Hepatocyte (in vitro differentiated cells): ENCODE results near the gene RPS18.

Experiments
- CTCF ChIP-seq: fragments of 200-600 bp; sonication (generic); IDR thresholded peaks from 2 replicates; pipeline ENCODE4 v1.5.1; 2016; ENCODE audit warnings: antibody characterized with exemption, mild to moderate bottlenecking; ENCODE audit not compliant: poor library complexity
- EZH2 ChIP-seq: fragments of 200-600 bp; sonication (generic); IDR thresholded peaks from 2 replicates; pipeline ENCODE4 v1.6.1; 2016; ENCODE audit warnings: antibody characterized with exemption, mild to moderate bottlenecking, borderline replicate concordance
- EZH2phosphoT487 ChIP-seq: fragments of 200-600 bp; sonication (generic); IDR thresholded peaks from one replicate; pipeline ENCODE4 v1.6.1; 2018; ENCODE audit warnings: antibody characterized with exemption, mild to moderate bottlenecking, low read depth, moderate library complexity; ENCODE audit not compliant: unreplicated experiment, severe bottlenecking

DNA sequence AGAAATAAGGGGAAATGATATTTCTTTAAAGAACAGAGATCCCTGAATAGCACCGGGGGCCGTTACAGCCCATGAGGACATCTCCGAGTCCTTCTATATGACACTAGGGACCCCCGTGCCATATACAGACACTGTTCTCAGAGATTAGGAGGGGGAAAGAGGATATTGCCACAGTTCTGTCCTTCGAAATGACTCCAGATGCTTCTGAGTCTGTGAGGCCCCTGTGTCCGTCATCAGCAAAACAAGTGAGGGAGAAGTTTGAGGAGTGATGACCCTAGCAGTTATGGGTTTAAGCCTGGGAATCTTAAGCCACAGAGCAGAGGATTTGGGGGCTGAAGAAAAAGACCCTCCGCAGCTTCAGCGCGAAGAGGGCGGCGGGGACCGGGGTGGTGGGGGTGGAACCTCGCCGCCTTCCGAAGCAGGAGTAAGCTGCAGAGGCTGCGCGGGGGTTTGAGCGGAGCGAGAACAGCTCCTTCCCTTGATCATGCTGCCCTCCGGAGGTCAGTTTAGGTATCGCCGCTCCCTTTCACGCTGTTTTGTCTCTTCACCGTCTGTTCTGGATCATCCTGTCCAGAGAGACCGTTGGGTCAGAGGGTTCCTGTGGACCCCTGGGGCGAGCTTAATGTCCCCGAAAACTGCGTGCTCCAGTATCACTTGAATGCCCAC is 23.8 kb upstream of the RPS18 start:
- peak; percentile 95 for TF ChIP-seq CTCF
- TF ChIP-seq EZH2: no peak
- TF ChIP-seq EZH2phosphoT487: no peak
